ENCODE data around the gene ADRA2B. TPM values are rescaled to one million over a fixed set of nuclear protein-coding genes. Genes with fewer than 3 reads are reported as not detected.

ADRA2B gene
- total RNA-seq, 1 donor from 2014 or later, result 0.14 TPM

DNA sequence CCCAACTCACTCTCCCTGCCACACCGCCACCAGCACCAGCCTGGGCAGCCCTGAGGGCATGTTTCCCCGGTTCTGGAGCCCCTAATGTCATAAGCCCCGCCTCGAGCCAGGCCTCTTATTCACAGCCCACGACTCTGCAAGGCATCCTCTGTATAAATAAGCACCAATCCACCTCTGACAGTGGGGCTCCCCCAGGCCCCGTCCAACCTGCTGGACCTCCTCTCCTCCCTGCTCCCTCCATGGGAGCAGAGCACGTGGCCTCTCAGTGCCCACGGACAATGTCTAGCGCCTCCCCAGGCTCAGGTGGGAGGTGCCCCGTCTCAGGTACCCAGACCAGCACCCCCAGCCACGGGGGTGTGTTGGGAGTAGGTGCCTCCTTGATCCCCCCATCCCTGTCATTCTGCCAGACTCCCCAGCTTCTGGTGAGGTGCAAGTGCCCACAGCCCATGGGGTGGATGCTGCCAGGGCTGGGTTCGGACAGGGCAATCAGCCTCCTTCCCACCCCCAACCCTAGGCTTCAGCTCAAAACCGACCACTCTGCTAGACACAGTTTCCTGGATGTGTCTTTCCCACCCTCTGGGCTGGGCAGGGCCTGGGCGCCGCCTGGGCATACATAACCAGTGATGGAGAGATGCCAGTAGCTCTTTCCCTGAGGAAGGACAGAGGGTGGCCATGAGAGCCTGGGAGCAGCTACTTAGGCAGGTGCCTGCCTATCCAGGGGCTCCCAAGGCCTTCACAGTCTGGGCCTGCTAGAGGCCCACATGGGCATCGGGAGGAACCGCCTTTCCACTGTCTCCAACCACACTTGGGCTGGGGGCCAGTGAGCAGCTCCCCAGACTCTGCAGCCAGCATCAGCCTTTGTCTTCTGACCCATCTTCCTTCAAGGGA is 1.6 kb upstream of the ADRA2B start:
- intact Hi-C loops (cut with DNase I), result loop anchor here (10.0 kb wide), 1 partner anchor 93 kb away; no protein-coding TSS in a partner anchor
- DNase-seq (peak; percentile 52), ATAC-seq (no peak)
- H3K27ac ChIP-seq, result no peak overlapping the region
- H3K27me3 ChIP-seq, result peaks cover 45% of the 10 kb centered on the region
- H3K4me3 ChIP-seq, result no peak overlapping the region
- H3K9me3 ChIP-seq, result no peaks in the 10 kb centered on the region
- TF ChIP-seq, protein P1, sequence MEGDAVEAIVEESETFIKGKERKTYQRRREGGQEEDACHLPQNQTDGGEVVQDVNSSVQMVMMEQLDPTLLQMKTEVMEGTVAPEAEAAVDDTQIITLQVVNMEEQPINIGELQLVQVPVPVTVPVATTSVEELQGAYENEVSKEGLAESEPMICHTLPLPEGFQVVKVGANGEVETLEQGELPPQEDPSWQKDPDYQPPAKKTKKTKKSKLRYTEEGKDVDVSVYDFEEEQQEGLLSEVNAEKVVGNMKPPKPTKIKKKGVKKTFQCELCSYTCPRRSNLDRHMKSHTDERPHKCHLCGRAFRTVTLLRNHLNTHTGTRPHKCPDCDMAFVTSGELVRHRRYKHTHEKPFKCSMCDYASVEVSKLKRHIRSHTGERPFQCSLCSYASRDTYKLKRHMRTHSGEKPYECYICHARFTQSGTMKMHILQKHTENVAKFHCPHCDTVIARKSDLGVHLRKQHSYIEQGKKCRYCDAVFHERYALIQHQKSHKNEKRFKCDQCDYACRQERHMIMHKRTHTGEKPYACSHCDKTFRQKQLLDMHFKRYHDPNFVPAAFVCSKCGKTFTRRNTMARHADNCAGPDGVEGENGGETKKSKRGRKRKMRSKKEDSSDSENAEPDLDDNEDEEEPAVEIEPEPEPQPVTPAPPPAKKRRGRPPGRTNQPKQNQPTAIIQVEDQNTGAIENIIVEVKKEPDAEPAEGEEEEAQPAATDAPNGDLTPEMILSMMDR (IDR thresholded peaks at IDR 0.05), result no peak
- no peaks in the 10 kb centered on the region for H3K36me3 ChIP-seq
- no peaks in the 10 kb centered on the region for H3K4me1 ChIP-seq

DNA sequence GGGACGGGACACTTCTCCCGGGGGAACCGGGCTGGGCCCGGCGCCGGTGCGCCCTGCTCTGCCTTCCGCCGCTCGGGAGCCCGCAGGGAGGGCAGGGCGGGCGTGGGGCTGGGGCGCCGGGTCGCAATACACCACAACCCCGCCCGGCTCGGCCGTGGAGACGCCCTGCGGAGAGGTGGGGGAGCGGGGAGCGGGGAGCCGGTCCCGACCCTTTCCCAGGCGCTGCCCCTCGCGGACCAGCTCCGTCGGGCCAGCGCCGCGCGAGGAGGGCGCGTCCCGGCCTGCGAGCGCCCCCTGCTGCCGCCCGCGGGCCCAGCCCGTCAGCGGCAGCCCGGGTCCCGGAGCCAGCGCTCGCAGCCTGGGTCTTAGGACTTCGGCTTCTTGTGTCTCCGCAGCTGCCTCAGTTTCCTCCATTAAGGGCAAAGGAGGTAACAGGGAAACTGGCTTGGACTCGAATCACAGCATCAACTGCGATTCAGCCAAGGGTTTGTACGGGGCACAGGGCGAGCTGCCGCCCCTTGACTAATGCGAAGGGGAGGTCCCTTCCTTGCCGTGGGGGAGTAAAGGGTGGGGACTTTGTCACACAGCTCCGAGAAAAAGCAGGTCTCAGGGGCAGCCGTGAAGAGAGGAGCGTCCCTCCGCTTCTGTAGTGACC is 635 bp upstream of the ADRA2B start:
- Histone ChIP-seq H3K4me3 (peak overlapping the region; percentile 55), H3K4me1 (no peaks in the 10 kb centered on the region), H3K27ac (no peak overlapping the region), H3K9me3 (no peaks in the 10 kb centered on the region), H3K36me3 (no peaks in the 10 kb centered on the region), H3K27me3 (peaks cover 45% of the 10 kb centered on the region)
- TF ChIP-seq, protein P1 (IDR thresholded peaks at IDR 0.05), result peak; percentile 68
- peak; percentile 80 for DNase-seq
- ATAC-seq, result peak; percentile 91
- intact Hi-C loops (cut with DNase I), result loop anchor here (10.0 kb wide), 1 partner anchor 92 kb away; no protein-coding TSS in a partner anchor

DNA sequence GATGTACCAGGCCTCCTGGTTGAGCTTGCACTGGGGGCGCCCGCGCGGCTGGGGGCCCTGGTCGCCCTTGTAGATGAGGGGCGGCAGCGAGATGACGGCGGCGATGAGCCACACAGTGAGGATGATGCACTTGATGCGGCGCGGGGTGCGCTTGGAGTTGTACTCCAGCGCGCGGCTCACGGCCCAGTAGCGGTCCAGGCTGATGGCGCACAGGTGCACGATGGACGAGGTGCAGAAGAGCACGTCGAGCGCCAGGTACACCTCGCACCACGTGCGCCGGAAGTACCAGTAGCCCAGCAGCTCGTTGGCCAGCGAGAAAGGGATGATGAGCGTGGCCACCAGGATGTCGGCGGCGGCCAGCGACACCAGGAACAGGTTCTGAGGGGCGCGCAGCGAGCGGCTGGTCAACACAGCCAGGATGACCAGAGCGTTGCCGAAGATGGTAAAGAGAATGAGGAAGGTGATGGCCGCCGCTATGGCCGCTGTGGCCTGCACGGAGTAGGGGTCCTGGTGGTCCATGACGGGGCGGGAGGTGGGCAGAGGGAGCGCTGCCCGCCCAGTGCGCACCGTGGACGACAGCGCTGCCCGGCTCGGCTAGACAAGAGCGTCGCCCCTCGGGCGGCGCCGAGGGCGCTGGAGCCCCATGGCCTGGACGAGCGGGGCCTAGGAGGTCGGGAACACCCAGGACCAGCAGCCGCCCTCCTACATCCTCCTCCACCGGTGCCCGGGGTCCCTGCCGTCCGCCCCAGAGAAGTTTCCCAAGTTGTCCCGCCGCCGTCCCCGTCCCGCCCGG is 544 bp downstream of the ADRA2B start:
- no peak for ATAC-seq
- intact Hi-C loops (cut with DNase I), result loop anchor here (10.0 kb wide), 1 partner anchor 91 kb away; no protein-coding TSS in a partner anchor
- Histone ChIP-seq H3K27me3 (peaks cover 36% of the 10 kb centered on the region), H3K4me3 (peak overlapping the region; percentile 55), H3K9me3 (no peaks in the 10 kb centered on the region), H3K4me1 (no peaks in the 10 kb centered on the region), H3K36me3 (no peaks in the 10 kb centered on the region), H3K27ac (no peak overlapping the region)
- TF ChIP-seq, protein P1 (IDR thresholded peaks at IDR 0.05), result no peak
- peak; percentile 59 for DNase-seq

DNA sequence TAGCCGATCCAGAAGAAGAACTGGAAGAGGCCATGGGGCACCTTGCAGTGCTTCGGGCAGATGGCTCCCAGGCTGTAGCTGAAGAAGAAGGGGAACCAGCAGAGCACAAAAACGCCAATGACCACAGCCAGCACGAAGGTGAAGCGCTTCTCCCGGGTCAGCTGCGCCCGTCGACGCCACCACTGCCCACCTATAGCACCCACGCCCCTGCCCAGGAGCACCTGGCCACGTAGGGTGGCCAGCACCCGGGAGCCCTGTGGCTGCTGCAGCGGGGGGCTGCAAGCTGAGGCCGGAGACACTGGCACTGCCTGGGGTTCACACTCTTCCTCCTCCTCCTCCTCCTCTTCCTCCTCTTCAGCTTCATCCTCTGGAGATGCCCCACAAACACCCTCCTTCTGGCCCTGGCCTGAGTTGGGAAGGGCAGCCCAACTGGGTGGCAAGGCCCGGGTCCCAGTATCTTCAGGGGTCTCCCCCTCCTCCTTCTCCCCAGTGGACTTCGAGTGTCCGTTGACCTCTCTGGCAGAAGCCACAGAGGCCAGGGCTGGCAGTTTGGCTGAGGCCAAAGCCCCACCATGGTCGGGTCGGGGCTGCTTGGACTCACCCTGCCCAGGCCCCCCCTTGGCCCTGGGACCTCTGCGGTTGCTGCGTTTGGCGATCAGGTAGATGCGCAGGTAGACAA is 1.3 kb downstream of the ADRA2B start:
- ATAC-seq (no peak), DNase-seq (no peak)
- TF ChIP-seq, protein P1 (IDR thresholded peaks at IDR 0.05), result no peak
- Histone ChIP-seq H3K36me3 (no peaks in the 10 kb centered on the region), H3K4me3 (no peak overlapping the region), H3K27me3 (peaks cover 36% of the 10 kb centered on the region), H3K27ac (no peak overlapping the region), H3K9me3 (no peaks in the 10 kb centered on the region), H3K4me1 (no peaks in the 10 kb centered on the region)
- intact Hi-C loops (cut with DNase I), result loop anchor here (10.0 kb wide), 1 partner anchor 90 kb away; no protein-coding TSS in a partner anchor

DNA sequence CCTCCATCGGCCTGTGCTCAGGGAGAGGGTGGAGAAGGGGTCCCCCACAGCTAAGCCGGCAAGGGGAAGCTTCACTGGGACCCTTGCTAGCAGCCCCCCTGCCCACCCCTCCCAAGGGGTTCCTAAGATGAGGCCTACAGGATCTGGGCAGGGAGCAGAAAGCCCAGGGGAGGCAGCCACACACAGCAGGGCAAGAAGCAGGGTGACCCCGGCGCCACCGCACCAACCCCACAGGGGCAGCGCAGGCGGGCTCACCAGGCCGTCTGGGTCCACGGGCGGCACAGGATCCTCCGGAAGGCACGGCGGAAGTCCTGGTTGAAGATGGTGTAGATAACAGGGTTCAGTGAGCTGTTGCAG is 1.8 kb downstream of the ADRA2B start:
- H3K27me3 ChIP-seq, result peaks cover 36% of the 10 kb centered on the region
- no peak overlapping the region for H3K4me3 ChIP-seq
- intact Hi-C loops (cut with DNase I), result loop anchor here (10.0 kb wide), 1 partner anchor 90 kb away; no protein-coding TSS in a partner anchor

More for the DNA sequence above, 1.8 kb downstream of the ADRA2B start:
- TF ChIP-seq, protein P1 (IDR thresholded peaks at IDR 0.05), result no peak
- H3K27ac ChIP-seq, result no peak overlapping the region
- H3K36me3 ChIP-seq, result no peaks in the 10 kb centered on the region
- no peaks in the 10 kb centered on the region for H3K9me3 ChIP-seq
- DNase-seq (no peak), ATAC-seq (no peak)
- H3K4me1 ChIP-seq, result no peaks in the 10 kb centered on the region

Data from upper lobe of right lung (tissue), 1 donor.